Subcutaneous adipose tissue (tissue), 4 donors: ENCODE data around the gene AUTS2. TPM values are rescaled to one million over a fixed set of nuclear protein-coding genes. Genes with fewer than 3 reads are reported as not detected.

Experiments
- small RNA-seq: library from RNA; depleted of rRNA; stranded (forward); fragments of <200 nt; gene quantifications from one replicate; pipeline ENCODE3, GENCODE V24; 2016
- total RNA-seq, 4 donors: library from RNA; depleted of rRNA; stranded (reverse); fragments of >200 nt; gene quantifications; one replicate each; pipeline ENCODE4 v1.1.0, GENCODE V29; 2016
- TF ChIP-seq, protein P1 (sequence below): fragments of 450-650 bp; IDR thresholded peaks from one replicate; pipeline ENCODE4 v1.5.1; 2016; ENCODE audit warnings: low read depth, mild to moderate bottlenecking, control low read depth, antibody characterized with exemption, moderate library complexity

Gene AUTS2
- total RNA-seq, 4 donors from 2014 or later: 22.4 to 46.9 (median 27.4) TPM

DNA sequence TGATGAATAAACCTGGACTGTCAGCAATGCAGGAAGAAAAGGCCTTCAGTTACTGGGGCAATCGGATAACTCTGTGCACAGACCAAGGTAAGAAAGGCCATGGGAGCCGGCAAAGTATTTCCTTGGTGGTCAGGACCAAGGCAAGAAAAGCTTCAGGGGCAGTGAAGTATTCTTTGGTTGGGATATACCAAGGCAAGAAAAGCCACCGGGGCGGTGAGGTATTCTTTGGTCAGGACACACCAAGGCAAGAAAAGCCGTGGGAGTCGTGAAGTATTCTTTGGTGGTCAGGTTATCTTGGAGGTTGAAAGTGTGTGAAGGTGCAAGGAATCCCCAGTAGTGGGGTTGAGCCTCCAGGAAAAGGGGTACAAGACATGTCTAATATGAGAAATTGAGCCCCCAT, 1238.7 kb downstream of the AUTS2 start:
- TF ChIP-seq, protein P1, sequence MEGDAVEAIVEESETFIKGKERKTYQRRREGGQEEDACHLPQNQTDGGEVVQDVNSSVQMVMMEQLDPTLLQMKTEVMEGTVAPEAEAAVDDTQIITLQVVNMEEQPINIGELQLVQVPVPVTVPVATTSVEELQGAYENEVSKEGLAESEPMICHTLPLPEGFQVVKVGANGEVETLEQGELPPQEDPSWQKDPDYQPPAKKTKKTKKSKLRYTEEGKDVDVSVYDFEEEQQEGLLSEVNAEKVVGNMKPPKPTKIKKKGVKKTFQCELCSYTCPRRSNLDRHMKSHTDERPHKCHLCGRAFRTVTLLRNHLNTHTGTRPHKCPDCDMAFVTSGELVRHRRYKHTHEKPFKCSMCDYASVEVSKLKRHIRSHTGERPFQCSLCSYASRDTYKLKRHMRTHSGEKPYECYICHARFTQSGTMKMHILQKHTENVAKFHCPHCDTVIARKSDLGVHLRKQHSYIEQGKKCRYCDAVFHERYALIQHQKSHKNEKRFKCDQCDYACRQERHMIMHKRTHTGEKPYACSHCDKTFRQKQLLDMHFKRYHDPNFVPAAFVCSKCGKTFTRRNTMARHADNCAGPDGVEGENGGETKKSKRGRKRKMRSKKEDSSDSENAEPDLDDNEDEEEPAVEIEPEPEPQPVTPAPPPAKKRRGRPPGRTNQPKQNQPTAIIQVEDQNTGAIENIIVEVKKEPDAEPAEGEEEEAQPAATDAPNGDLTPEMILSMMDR: no peak

DNA sequence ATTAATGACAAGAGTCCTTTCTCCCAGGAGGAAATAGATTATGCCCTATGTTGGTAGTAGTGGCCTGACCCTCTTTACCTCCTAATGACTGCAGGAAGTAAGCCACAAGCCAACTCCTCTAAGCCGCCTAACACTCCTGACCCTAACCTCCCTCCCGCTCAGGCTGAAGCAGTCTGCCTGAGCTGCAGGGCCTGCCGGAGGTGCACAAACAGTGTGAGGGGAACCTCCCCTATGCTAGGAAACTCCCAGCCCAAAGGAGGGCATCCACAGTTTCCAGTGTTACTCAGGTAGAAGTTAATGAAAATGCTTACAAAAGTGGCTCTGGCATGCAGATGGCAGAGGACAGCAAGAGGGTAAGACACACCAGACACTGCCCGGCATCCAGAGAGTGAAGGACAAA, 1239.3 kb downstream of the AUTS2 start:
- TF ChIP-seq, protein P1: no peak

DNA sequence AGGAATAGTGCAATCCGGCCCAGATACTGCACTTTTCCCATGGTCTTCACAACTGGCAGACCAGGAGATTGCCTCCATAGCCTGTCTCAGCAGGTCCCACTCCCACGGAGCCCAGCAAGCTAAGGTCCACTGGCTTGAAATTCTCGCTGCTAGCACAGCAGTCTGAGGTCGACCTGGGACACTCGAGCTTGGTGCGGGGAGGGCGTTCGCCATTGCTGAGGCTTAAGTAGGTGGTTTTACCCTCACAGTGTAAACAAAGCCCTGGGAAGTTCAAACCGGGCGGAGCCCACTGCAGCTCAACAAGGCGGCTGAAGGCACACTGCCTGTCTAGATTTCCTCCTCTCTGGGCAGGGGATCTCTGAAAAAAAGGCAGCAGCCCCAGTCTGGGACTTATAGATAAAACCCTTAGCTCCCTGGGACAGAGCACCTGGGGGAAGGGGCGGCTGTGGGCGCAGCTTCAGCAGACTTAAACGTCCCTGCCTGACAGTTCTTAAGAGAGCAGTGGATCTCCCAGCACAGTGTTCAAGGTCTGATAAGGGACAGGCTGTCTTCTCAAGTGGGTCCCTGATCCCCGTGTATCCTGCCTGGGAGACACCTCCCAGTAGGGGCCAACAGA, 1240.1 kb downstream of the AUTS2 start:
- TF ChIP-seq, protein P1: no peak

Small RNAs within 50 kb of the gene (small RNA-seq; reads per million reads assigned to genes)
- gene AC073873.1: not detected
